NCI-H748 (cell line): Measurements from ENCODE around the gene NPFFR1.
"Not testable (repeated sequence)": the region's sequence is repeated elsewhere in the genome, so short reads cannot be mapped to it uniquely, and the experiment has no call there.

Experiments
- DNase-seq: peaks from one replicate; lab custom pipeline; 2025; ENCODE audit not compliant: unreplicated experiment; lab: John Stamatoyannopoulos, UW

The NPFFR1 gene

GRCh38 chr10:70228491-70228890, 55.3 kb downstream of the NPFFR1 start:
- peak; percentile 1 for DNase-seq

- DNase-seq = no peak
Observed at GRCh38 chr10:70227548-70228320, 56.1 kb downstream of the NPFFR1 start.

- no peak for DNase-seq
Observed at GRCh38 chr10:70223728-70224127, 60.1 kb downstream of the NPFFR1 start.

- not testable (repeated sequence) for DNase-seq
Observed at GRCh38 chr10:70222811-70223447, 60.9 kb downstream of the NPFFR1 start.

- no peak for DNase-seq
Observed at GRCh38 chr10:70222340-70222794, 61.4 kb downstream of the NPFFR1 start.

DNA sequence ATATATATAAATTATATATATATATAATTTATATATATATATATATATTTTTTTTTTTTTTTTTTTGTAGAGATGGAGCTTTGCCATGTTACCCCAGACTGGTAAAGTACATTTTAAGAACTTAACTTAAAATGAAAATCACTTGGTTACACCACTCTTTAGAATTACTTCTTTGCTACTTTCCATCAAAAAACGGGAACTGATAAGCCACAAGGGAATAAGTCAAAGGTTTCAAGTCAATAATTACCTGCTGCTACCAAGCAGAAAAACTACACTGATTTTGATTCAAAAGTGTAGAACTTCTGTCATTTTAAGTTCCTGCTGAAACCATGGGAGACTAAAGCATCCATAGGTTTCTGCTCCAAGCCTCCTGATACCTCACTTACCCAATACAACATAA, 62.8 kb downstream of the NPFFR1 start:
- no peak for DNase-seq

DNA sequence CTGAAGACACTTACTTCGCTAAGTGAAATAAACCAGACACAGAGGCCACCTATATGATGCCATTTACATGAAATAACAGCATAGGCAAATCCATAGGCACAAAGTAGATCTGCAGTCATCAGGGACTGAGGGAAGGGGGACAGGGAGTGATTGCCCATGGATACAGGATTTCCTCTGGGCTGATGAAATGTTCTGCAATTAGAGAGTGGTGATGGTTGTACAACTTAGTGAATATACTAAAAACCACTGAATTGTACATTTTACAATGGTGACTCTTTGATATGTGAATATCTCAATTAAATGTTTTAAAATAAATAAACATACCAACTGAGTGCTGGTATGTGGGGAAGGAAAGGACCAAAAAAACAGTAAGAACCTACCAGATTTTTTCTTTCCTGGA, 70.9 kb downstream of the NPFFR1 start:
- no peak for DNase-seq

DNA sequence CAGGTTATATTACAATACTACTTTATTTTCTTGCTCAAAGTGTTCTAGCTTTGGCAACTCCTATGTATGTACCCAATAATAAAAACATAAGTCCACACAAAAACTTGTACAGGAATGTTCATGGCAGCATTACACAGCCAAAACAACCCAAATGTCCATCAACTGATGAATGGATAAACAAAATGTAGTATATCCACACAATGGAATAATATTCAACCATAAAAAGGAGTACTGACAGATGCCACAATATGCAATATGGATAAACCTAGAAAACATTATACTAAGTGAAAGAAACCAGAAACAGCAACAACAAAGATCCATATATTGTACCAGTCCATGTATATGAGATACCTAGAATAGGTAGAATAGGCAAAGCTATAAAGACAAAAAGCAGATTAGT, 71.5 kb downstream of the NPFFR1 start:
- no peak for DNase-seq

DNA sequence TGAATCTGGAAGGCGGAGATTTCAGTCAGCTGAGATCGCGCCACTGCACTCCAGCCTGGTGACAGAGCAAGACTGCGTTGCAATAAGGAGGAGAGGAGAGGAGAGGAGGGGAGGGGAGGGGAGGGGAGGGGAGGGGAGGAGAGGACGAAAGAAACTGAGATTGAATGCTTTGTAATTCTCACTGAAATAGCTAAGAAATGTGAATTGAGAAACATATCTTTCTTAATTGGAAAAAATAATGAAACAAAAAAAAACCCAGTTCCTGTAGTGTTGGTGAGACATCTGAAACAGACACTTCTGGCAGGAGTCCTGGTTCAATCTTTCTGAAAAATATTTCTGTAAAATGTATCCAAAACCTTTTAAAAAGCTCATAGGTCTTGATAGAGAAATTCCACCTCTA, 77.0 kb downstream of the NPFFR1 start:
- DNase-seq = no peak

- no peak for DNase-seq
Observed at GRCh38 chr10:70201105-70201504, 82.7 kb downstream of the NPFFR1 start.

DNA sequence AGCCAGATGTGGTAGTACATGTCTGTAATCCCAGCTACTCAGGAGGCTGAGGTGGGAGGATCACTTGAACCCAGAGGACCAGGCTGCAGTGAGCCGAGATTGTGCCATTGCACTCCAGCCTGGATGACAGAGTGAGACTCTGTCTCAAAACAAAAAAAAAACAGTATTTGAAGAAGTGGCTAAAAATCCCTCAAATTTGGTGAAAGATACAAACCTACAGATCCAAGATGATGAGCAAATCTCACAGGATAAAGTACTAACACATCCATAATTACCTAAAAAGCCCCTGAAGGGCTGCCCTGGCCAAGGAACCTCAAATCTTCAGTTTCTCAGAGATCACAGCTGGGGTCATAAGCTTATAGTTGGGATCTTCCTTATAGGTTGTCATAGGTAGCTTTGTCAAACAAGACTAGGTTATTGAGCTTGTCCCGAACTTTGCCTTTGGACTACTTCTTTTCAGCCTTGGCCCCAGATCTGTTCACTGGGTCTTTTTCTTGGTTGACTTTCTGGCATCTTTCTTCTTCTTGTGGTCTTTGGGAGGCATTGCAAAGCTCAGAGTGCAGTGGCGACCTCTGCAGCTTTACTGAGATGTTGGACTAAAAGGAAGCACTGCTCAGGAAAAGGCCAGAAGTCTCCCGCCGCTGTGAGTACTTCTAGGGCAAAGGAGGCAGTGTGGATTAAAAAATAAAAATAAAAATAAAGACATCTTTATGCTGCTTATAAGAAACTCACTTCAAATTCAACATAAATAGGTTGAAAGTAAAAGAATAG, 84.9 kb downstream of the NPFFR1 start:
- DNase-seq = no peak
